OCI-M2 (cell line): Measurements from ENCODE around the gene EGFL8.
A peak's percentile ranks its signal among the peaks of the same experiment; 100 is the strongest.
"Not testable (repeated sequence)": the region's sequence is repeated elsewhere in the genome, so short reads cannot be mapped to it uniquely, and the experiment has no call there.

Source experiments
- DNase-seq: peaks from one replicate; lab custom pipeline; 2025; ENCODE audit not compliant: unreplicated experiment; lab: John Stamatoyannopoulos, UW

EGFL8 gene

GRCh38 chr6:32182555-32182981, 18.2 kb downstream of the EGFL8 start:
- DNase-seq, result no peak

- no peak for DNase-seq
Measured at GRCh38 chr6:32183030-32183429, 18.6 kb downstream of the EGFL8 start.

DNA sequence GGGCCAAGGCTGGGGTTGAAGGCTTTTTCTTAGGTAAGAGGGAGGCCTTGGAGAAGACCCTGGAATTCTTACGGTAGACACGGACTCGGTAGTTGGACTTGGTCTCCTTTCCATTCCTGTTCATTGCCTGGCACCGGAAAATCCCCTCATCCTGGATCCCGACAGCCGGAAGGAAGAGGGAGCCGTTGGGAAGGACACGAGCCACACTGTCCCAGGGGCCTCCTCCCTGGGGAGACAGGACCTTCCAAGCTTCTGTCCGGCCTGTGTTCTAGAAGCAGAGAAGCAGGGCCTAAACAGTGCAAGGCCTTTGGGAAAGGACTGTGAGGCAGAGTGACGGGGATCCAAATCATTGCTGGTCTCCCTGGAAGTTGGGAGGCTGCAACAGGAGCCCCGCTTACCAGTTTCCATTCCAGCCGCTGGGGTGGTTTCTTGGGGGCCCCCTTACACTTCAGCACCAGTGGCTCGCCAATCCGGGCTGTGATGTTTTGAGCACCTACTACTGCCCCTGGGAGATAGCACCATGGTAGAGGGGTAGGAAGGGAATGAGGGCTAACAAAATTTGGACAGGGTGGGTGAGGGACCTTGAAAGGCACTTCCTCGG, 19.2 kb downstream of the EGFL8 start:
- DNase-seq, result no peak

DNA sequence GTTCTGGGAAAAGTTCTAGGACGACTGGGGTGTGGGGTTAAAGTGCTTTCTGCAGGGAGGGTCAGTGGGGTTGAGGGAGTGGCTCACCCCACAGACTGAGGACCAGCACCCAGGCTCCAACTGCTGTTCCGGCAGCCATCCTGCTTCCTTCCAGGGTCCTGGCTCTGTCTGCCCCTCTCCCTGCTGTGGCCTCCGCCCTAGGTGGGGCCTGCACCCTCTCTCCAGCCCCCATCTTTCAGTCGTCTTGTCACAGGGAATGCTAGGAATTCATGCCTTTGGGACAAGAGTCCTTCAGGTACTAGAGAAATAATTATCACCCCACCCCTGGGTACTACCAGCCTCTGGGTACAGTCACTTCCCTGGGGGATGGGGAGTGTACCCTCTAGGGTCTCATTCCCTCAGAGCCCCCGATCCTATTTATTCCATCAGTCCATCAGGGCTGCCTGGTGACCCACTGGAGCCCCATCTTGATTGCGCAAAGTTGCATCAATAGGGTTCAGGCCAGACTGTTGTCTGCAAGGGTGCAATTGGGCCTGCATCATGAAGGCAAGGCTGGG, 19.8 kb downstream of the EGFL8 start, which contains the start of gene AGER:
Gene AGER, minus strand, starts transcription at position 170 of the 557 bp plus-strand sequence. Its CDS starts 31 bp downstream, at position 139.
- DNase-seq, result no peak

DNA sequence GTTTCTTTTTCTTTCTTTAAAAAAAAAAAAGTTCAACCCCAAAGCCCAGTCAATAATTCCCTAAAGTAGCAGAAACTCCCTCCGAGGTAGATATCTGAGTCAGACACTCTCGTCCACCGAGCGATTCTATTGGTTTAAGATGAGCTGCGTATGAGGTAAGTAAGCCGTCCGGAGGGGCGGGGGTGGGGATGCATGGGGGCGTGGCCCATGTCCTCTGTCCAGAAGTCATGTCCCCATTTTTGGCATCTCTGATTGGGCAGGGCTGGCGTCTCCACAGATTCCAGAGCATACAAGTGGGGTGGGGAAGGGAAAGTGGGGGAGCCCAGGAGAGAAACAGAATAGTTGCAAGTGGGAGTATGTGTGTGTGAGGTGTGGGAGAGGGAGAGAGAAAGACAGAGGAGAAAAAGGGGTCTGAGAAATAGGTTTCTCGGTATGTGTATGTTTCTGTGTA, 21.3 kb downstream of the EGFL8 start:
- not testable (repeated sequence) for DNase-seq

DNA sequence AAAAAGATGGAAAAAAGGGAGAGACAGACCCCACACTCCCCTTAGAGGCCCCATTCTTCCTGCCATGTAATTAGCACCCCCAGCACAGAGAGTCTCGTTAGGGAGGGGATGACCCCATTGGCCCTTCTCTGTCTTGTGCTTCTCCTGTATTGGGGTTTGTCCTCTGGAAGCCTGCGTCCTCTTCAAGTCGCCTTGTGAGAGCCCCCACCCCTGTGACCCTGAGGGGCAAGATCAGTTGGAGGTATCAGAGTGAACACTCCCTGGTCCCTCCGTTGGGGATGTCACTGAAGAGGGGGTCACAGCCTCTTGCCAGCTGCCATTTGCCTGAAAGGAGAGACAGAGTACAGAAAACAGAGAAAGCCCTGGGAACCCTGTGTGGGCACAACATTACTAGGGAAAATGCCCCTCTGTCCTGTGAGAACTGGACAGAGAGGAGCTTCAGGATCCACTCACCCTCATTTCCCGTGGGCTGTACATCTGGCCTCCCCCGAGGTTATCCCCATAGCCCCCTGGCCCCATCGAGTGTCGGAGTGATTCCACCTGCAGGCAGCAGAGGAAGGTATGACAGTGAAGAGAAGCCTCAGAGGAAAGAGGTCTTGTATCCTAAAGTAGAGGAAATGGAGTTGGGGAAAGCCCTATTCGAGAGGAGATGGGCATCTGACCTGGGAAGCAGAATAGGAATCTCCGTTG, 21.9 kb downstream of the EGFL8 start:
- DNase-seq, result not testable (repeated sequence)

DNA sequence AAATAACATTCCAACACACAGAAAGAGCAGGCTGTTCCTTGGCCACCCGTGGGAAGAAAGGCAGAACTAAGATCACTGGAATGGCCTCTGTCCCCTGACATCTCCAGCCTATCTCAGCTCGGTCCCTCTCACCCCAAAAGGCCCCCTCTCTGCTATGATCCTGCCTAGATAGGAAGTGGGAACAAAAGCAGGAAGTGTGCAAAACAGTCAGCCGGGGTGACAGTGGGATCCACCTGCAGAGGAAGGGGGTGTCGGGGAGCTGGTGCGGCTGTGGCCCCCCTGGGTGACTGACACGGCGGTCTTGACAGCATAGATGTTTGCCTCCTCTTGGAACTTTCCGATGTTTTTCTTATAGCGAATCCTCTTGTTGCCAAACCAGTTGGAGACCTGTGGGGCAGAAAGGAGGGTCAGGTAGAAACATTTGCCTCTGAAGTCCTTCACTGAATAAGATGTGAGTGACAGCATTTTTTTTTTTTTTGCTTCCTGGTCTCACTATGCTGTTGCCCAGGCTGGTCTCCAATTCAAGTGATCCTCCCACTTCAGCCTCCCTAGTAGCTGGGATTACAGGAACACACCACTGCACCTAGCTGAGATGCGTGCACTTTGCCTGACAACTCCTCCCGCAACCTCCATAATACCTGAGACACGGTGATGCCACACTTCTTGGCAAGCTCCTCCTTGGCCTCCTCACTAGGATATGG, 22.8 kb downstream of the EGFL8 start:
- no peak for DNase-seq

GRCh38 chr6:32187725-32188380, 23.5 kb downstream of the EGFL8 start:
- DNase-seq, result not testable (repeated sequence)

DNA sequence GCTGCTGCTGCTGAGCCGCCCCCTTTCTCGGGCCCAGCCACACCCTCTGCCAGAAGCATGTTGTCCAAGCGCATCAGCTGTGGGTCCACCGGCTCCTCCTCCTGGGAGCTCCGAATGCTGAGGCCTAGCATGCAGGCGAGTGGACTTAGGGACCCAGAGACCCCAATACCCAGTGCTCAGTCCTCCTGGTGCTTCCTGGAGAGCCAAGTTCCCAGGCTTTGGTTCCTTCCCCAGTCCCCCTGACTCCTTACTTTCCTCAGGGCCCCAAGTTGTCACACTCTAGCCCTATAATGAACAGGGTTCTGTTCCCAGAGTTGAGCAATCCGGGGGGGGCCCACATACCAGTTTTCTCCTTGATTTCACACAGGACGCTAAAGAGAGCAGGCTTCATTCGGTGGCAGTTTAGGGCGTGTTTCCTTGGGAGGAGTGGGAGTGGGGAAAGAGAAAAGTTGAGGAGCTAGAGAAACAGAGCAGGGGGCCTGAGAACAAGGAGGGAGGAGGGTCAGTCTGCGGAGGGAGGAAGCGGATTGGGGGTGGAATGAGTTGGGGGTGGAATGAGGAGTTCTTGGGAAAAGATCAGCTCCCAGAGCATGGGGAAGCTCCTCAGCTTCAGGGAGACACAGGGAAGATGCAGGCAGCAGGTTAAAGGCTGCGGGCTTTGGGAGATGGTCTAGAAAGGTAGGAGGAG, 24.1 kb downstream of the EGFL8 start:
- DNase-seq, result no peak

DNA sequence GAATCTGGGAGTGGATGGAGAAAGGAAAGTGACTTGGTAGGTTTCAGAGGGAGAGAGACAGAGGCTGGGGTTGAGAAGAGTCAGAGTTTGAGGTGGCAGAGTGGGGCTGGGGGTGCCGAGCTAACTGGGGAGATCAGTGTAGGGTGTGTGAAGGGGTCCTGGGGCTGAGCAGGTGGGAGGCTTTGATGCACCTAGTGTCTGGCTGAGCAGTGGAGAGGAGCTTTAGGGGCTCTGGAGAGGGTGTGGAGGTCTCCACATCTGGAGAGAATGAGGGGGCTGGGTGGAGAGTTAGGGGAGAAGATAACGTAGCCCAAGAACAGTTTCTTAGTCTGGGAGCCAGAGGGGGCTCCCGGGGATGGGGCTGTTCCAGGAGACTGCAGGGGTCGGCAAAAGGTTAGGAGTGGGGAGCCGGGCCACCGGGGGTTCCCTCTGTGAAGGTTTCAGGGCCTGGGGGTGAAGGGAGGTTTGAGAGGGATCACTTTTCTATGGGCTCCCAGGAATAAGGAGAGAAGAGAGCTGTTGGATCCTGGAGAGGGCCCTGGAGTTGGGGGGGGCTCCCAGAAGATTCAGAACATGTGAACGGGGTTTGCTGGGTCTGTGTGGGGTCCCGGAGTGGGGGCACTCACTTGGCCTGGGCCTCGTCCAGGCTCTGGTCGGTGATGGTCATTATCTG, 24.8 kb downstream of the EGFL8 start:
- no peak for DNase-seq

- DNase-seq, result no peak
Measured at GRCh38 chr6:32189742-32190053, 25.3 kb downstream of the EGFL8 start.

DNA sequence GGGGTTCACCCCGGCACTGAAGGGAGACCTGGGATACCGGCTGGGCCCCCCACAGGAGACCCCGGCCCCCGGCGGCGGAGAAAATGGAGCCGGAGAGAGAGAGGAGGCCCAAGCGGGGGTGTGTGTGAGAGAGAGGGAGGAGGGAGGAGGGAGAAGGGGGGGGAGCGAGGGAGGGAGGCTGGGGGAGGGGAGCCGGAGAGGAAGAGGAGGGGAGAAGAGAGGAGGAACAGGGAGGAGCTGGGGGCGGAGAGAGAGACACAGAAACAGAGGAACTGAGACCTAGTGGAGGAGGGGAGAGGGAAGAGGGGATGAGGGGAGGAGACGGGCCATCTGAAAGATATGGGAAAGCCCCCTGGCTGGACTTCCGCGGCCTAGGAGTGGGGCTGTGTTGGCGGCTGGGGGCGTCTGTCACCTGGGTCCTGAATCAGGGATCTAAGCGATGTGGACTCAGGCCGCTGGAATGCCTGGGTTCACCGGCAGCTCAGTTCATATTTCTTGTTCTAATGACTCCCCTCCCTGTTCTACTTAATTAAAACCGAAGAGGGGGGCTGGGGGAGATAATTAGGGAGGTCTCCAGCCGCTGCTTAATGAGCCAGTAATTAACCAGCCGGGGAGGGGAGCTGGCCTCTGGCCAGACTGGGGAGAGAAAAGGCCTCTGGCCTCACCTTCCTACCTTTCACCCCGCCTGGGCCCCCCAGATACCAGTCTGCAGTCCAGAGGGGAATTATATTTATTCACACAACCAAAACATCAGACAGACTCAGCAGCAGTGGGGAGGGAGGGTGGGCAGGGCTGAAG, 25.9 kb downstream of the EGFL8 start, which contains the start of gene PBX2:
Gene PBX2, minus strand, starts transcription at position 149 of the 798 bp plus-strand sequence. CDS start 287 bp downstream, outside the sequence.
- peak; percentile 84 for DNase-seq

GRCh38 chr6:32190911-32191677, 26.7 kb downstream of the EGFL8 start:
- no peak for DNase-seq

GRCh38 chr6:32191696-32192607, 27.6 kb downstream of the EGFL8 start:
- DNase-seq, result no peak

- DNase-seq, result peak; percentile 91
Measured at GRCh38 chr6:32192608-32193039, 28.2 kb downstream of the EGFL8 start, which contains the start of gene GPSM3. Gene GPSM3, minus strand, starts transcription at chr6:32192643. Its CDS starts 130 bp downstream, at chr6:32192513.

DNA sequence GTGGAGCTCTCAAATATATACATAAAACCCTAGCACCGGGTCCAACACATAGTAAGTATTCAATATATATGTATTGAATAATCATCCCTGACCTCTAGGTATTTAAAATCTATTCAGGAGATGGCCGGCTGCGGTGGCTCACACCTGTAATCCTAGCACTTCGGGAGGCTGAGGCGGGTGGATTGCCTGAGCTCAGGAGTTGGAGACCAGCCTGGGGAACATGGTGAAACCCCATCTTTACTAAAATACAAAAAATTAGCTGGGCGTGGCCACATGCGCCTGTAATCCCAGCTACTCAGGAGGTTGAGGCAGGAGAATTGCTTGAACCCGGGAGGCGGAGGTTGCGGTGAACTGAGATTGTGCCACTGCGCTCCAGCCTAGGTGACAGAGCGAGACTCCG, 28.7 kb downstream of the EGFL8 start:
- not testable (repeated sequence) for DNase-seq

GRCh38 chr6:32194388-32194787, 30.0 kb downstream of the EGFL8 start:
- DNase-seq, result no peak
